GM12872 (cell line): ENCODE data around the gene NLRP9.

ENCODE experiments used
- TF ChIP-seq, protein P1 (sequence below): IDR thresholded peaks from 3 replicates; pipeline ENCODE4 v1.5.1; 2011; ENCODE audit warnings: low read depth, mild to moderate bottlenecking, low read length, moderate library complexity; ENCODE audit not compliant: insufficient read depth

Gene NLRP9

DNA sequence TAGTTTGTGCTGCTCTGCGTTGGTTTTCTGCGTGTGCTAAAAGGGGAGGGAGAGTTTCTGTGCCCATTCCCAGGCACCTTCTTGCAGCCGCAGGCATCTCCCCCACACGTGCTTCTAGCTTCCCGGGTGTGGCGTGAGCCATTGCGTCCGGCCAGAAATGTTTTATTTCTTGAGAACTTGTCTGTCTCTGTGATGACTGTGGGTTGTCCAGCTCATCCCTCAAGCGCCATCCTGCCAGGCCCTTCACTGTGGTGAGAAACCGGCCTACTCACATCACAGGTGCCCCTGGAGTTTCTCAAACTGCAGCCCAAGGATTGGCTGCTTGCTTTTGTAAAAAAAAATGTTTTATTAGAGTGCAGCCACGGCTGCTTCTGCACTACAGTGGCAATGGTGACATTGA, 39.0 kb downstream of the NLRP9 start:
- TF ChIP-seq, protein P1, sequence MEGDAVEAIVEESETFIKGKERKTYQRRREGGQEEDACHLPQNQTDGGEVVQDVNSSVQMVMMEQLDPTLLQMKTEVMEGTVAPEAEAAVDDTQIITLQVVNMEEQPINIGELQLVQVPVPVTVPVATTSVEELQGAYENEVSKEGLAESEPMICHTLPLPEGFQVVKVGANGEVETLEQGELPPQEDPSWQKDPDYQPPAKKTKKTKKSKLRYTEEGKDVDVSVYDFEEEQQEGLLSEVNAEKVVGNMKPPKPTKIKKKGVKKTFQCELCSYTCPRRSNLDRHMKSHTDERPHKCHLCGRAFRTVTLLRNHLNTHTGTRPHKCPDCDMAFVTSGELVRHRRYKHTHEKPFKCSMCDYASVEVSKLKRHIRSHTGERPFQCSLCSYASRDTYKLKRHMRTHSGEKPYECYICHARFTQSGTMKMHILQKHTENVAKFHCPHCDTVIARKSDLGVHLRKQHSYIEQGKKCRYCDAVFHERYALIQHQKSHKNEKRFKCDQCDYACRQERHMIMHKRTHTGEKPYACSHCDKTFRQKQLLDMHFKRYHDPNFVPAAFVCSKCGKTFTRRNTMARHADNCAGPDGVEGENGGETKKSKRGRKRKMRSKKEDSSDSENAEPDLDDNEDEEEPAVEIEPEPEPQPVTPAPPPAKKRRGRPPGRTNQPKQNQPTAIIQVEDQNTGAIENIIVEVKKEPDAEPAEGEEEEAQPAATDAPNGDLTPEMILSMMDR: no peak

DNA sequence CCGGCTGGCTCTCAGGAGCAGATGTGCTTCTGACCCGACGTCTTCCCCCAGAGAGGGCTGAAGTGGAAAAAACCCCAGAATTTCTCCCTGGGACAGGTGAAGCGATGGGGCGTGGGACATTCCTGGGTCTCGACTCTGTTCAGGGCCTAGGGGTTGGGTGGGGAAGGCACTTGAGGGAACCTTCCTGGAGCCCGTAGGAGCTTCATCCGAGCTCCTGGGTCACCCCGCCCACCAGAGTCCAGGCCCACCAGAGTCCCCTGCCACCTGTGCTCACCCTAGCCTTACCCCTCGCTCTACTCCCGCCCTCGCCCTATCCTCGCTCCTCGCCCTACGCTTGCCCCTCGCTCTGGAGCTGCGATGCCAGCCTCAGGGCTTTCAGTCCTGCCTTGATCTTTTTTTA, 39.9 kb downstream of the NLRP9 start:
- TF ChIP-seq, protein P1: no peak

DNA sequence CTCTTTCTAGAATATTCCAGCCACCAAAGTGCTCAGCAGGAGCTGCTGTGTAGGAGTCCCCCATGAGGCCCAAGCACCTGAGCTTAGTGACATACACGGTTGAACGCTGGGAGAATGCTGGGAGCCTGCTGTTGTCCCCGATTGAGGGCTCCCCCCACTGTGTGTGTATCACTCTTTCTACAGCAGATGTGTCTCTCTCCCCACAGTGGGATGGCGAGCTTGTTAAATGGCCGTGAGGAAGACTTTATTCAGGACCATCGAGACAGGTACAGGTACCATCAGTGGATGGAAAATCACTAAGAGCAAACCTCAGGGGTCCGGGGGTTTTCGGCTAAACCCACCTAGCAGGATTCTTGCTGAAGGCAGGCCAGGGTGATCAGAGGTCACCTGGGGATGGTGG, 40.5 kb downstream of the NLRP9 start:
- TF ChIP-seq, protein P1: no peak

DNA sequence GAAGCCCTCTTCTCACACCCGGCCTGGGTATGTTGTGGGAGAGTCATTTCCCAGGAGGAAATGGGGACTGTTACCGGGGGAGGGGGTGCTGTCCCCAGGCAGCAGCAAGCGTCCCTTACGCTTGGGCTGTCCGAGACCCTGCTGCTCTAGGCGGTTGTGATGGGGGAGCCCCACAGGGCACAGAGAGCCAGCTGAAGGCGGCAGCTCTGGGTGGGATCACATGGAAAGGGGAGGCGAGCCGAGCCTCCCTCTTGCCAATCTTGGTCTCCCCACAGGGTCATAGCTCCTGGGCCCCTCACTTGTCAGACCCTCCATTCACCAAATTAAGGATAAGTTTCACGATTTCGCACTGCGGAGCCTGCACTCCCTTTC, 41.1 kb downstream of the NLRP9 start:
- TF ChIP-seq, protein P1: no peak

DNA sequence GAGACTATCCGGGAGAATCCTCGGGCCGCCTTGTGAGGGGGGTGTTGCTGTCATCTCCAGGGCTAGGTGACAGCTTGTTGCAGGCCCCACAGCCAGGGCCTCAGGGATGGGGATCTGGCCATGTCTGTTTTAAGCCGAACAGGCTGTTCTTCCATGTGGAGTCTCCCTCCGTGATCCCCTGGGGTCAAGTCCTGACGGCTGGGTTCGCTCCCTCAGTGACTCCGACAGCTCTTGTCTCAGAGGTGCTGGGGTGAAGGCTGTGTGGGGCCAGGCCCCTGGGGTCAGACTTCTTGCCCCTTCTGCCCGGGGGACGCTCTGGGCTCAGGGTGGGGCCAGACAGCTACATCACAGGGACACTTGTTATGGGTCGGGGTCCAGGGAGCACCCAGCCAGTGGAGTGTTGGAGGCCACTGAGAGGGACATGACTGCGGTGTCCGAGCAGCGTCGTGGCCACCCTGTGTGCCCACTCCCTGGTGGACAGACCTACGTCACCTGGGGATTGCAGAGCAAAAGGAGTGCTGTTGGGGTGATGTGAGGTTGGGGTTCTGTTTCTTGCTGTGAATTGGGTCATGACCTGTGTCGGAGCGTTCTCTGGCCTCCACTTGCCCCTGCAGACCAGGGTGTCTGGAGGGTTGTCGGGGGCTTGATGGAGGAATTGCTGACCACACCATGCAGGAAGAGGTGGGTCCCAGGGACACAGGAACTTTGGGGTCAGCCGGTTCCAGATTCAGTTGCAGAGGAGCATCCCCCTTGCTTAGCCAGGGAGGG, 41.7 kb downstream of the NLRP9 start:
- TF ChIP-seq, protein P1: no peak

DNA sequence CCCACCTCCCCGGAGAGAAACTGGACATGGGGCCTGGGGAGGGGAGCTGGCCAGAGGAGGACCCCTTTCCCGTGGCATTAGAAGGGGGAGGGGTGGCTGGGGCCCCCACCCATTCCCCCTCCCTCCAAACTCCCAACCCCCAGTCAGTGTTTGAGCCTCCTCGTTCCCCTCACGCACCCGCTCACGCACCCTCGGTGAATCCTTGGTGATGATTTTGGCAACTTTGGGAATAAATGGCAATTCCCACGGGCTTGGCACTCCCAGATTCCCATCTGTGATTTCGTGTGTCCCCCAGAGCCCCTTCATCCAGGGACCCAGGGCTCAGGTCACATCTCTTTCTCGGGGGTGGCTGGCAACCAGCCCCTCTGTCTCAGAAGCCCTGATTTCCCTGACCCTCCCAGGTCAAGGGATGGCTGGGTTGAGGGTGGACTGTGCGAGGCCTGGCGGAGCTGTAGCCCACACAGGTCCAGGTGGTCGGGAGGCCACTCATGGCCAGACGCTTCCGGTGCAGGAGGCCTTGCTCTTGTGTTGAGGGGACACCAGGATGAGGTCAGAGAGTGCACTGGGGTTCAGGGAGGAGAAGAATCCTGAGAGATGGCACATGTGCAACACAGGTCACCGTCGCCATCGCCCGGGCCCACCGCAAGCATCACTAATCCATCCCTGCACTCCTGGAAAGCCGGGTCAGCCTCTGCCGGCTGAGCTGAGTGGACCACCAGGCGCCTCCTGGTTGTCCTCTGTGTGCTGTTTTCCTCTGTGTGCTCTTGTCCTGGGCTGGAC, 42.5 kb downstream of the NLRP9 start:
- TF ChIP-seq, protein P1: no peak

DNA sequence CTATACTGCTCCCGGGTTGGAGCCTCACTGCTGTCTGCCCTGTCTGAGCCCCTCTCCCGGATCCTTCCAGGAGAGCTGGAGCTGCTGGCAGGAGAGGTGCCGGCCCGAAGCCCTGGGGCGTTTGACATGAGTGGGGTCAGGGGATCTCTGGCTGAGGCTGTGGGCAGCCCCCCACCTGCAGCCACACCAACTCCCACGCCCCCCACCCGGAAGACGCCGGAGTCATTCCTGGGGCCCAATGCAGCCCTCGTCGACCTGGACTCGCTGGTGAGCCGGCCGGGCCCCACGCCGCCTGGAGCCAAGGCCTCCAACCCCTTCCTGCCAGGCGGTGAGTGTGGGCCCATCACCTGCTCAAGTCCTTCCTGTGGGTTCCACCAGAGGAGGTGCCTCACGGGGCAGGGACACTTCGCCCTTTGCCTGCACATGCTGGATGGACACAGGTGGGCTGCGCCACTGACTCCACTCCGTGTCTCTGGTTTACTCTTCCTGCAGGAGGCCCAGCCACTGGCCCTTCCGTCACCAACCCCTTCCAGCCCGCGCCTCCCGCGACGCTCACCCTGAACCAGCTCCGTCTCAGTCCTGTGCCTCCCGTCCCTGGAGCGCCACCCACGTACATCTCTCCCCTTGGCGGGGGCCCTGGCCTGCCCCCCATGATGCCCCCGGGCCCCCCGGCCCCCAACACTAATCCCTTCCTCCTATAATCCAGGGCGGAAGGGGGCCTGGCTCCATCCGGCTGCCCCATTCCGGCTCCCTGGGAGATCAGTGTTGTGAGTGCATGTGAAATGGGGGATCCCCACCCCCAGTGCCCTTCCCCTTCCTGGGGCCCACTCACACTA, 43.3 kb downstream of the NLRP9 start:
- TF ChIP-seq, protein P1: no peak
